PC-3 (cell line): ENCODE results near the gene PFKFB3. TPM values are rescaled to one million over a fixed set of nuclear protein-coding genes. Genes with fewer than 3 reads are reported as not detected.

Experiments
- ATAC-seq: fragments of 200-7000 bp; cut with Tn5 transposase; 2 replicates; pipeline ENCODE4 v1.9.1; 2020; ENCODE audit warnings: mild to moderate bottlenecking, moderate library complexity
- BruUV-seq: library from RNA; stranded (reverse); fragments of 400-500 nt; replicated peaks from 2 replicates; lab custom pipeline; 2021; lab: Mats Ljungman, UMichigan
- CTCF ChIA-PET: fragments of 300-600 bp; sonication (Branson Sonifier 250); formaldehyde crosslinking; loops from one replicate; lab custom pipeline; 2022; ENCODE audit warnings: antibody characterized with exemption; lab: Charles Lee
- POLR2A ChIA-PET: fragments of 300-600 bp; sonication (Branson Sonifier 250); formaldehyde crosslinking; loops from one replicate; lab custom pipeline; 2022; ENCODE audit warnings: antibody characterized with exemption; ENCODE audit not compliant: unreplicated experiment; lab: Charles Lee
- DNase-seq: peaks from one replicate; pipeline ENCODE4 v3.0.0-alpha.2; 2015
- H2AFZ ChIP-seq: fragments of 300-600 bp; sonication (generic); 2 replicates; pipeline ENCODE4 v1.6.0; 2016; ENCODE audit warnings: antibody characterized with exemption, low read length
- H3F3A ChIP-seq: fragments of 300-600 bp; sonication (generic); one replicate; pipeline ENCODE4 v1.6.0; 2017; ENCODE audit warnings: antibody characterized with exemption, low read length, control low read depth, mild to moderate bottlenecking; ENCODE audit not compliant: unreplicated experiment
- H3K27ac ChIP-seq: fragments of 300-600 bp; sonication (generic); 2 replicates; pipeline ENCODE4 v1.5.1; 2016; ENCODE audit warnings: mild to moderate bottlenecking, low read length
- H3K27me3 ChIP-seq: fragments of 300-600 bp; sonication (generic); 2 replicates; pipeline ENCODE4 v1.6.1; 2016; ENCODE audit warnings: low read length, mixed read lengths
- H3K36me3 ChIP-seq: fragments of 300-600 bp; sonication (generic); 2 replicates; pipeline ENCODE4 v1.6.1; 2016; ENCODE audit warnings: low read depth, mixed run types, low read length, mixed read lengths
- H3K4me1 ChIP-seq: fragments of 300-600 bp; sonication (generic); 2 replicates; pipeline ENCODE4 v1.5.1; 2016; ENCODE audit warnings: low read length; ENCODE audit not compliant: insufficient read depth
- H3K4me2 ChIP-seq: fragments of 300-600 bp; sonication (generic); 2 replicates; pipeline ENCODE4 v1.6.0; 2016; ENCODE audit warnings: low read length
- H3K4me3 ChIP-seq: fragments of 300-600 bp; sonication (generic); 2 replicates; pipeline ENCODE4 v1.5.1; 2016; ENCODE audit warnings: mild to moderate bottlenecking, low read length, mixed read lengths
- H3K79me2 ChIP-seq: fragments of 300-600 bp; sonication (generic); 2 replicates; pipeline ENCODE4 v1.6.1; 2017; ENCODE audit warnings: low read length, mixed read lengths
- H3K9ac ChIP-seq: fragments of 300-600 bp; sonication (generic); 2 replicates; pipeline ENCODE4 v1.6.0; 2016; ENCODE audit warnings: mild to moderate bottlenecking, low read length
- H3K9me2 ChIP-seq: fragments of 300-600 bp; sonication (generic); replicated peaks from 2 replicates; pipeline ENCODE4 v1.6.1; 2016; ENCODE audit warnings: mixed run types, low read length, mixed read lengths
- H3K9me3 ChIP-seq: fragments of 300-600 bp; sonication (generic); 2 replicates; pipeline ENCODE4 v1.6.1; 2016; ENCODE audit warnings: low read length, mixed read lengths
- H4K20me1 ChIP-seq: fragments of 300-600 bp; sonication (generic); 2 replicates; pipeline ENCODE4 v1.6.1; 2016; ENCODE audit warnings: low read length, mixed read lengths
- CTCF ChIP-seq: fragments of 300-600 bp; sonication (generic); conservative IDR thresholded peaks from 2 replicates; pipeline ENCODE4 v1.5.1; 2017; ENCODE audit warnings: antibody characterized with exemption, low read depth, mild to moderate bottlenecking, low read length
- EZH2 ChIP-seq: fragments of 300-600 bp; sonication (generic); IDR thresholded peaks from one replicate; pipeline ENCODE4 v1.6.1; 2017; ENCODE audit warnings: antibody characterized with exemption, mild to moderate bottlenecking, low read length; ENCODE audit not compliant: unreplicated experiment
- EZH2phosphoT487 ChIP-seq: fragments of 300-600 bp; sonication (generic); IDR thresholded peaks from 2 replicates; pipeline ENCODE4 v1.6.1; 2018; ENCODE audit warnings: mild to moderate bottlenecking, antibody characterized with exemption, low read length, borderline replicate concordance
- intact Hi-C: fragments of 100-400 bp; cut with micrococcal nuclease; formaldehyde crosslinking; loops from 2 replicates; pipeline ENCODE4 v1.9.0; 2023
- total RNA-seq: library from RNA; depleted of rRNA; stranded (reverse); fragments of >200 nt; gene quantifications from 2 replicates; pipeline ENCODE4 v1.2.3, GENCODE V29; 2014

Gene PFKFB3
- total RNA-seq, 1 experiment from 2014 or later = 19.5 TPM

DNA sequence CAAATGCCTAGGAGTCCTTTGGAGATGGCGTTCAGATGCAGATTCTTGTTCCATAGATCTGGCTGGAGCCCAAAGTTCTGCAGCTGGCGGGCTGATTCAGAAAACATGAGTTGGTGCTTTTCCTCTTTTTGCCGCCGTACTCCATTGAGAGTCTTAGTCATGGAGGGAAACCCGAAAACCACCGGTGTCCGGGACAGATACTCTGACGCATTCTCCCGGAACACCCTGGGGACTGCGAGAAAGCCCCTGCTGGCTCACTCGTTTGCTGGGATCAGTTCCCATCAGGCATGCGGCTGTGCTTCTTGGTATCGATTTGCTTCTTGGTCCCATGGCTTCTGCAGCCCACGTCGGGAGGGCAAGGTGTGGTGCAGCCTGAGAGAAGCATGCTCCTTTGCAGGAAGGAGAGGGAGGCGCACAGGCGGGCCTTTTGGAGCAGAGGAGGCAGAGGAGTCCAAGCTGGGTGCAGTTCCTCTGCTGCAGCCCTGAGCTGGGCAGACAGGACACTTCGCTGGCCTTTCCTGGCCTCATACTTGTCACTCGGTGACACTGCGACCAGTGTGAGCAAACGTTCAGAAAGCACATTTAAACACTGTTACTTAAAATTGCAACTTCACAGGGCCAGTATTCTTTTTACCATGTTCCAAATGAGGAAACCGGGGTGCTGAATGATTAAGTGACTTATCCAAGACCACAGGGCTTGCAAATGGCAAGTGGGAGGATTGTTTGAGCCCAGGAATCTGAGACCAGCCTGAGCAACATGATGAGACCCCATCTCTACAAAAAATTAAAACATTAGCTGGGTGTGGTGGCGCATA, 30.6 kb upstream of the PFKFB3 start:
- TF ChIP-seq EZH2phosphoT487 (no peak), EZH2 (no peak), CTCF (no peak)
- 0 out of 2 replicates have a peak, but pooled peaks cover 7% of the 10 kb centered on the region for H3K79me2 ChIP-seq
- no peak overlapping the region for H3K4me3 ChIP-seq
- POLR2A ChIA-PET = no interaction called here
- no peaks in the 10 kb centered on the region for H3K9me3 ChIP-seq
- intact Hi-C loops = no loop called here
- DNase-seq (no peak), ATAC-seq (no peak)
- BruUV-seq = no TSS peak
- no peaks in the 10 kb centered on the region for H3K4me1 ChIP-seq
- no peak overlapping the region for H3K9ac ChIP-seq
- H3K27me3 ChIP-seq = no peaks in the 10 kb centered on the region
- H3K27ac ChIP-seq = no peak overlapping the region
- CTCF ChIA-PET = no interaction called here
- H4K20me1 ChIP-seq = no peaks in the 10 kb centered on the region
- H3K36me3 ChIP-seq = no peaks in the 10 kb centered on the region; the same call in 1 of the 2 replicates
- H3K4me2 ChIP-seq = no peak overlapping the region
- no peaks in the 10 kb centered on the region for H3F3A ChIP-seq
- H3K9me2 ChIP-seq = no peaks in the 10 kb centered on the region
- no peak overlapping the region for H2AFZ ChIP-seq

GRCh38 chr10:6173203-6173602, 29.5 kb upstream of the PFKFB3 start:
- Histone ChIP-seq H3K9me3 (no peaks in the 10 kb centered on the region), H3K4me3 (no peak overlapping the region), H3K27ac (no peak overlapping the region), H4K20me1 (no peaks in the 10 kb centered on the region), H3K9ac (no peak overlapping the region), H3K27me3 (no peaks in the 10 kb centered on the region), H3K36me3 (no peaks in the 10 kb centered on the region; the same call in 1 of the 2 replicates), H2AFZ (no peak overlapping the region), H3K4me2 (no peak overlapping the region), H3K4me1 (no peaks in the 10 kb centered on the region), H3F3A (no peaks in the 10 kb centered on the region), H3K9me2 (no peaks in the 10 kb centered on the region), H3K79me2 (0 out of 2 replicates have a peak, but pooled peaks cover 1% of the 10 kb centered on the region)
- intact Hi-C loops = no loop called here
- BruUV-seq = no TSS peak
- TF ChIP-seq CTCF (peak; percentile 34; the same call in 1 of the 2 replicates), EZH2phosphoT487 (no peak), EZH2 (no peak)
- DNase-seq (no peak), ATAC-seq (no peak)
- CTCF ChIA-PET = no interaction called here
- POLR2A ChIA-PET = no interaction called here
